HPDE6-E6E7 (cell line): ENCODE results near the gene PCYOX1L.

ENCODE experiments used
- DNase-seq: peaks from one replicate; pipeline ENCODE4 v3.0.0; 2011; ENCODE audit warnings: missing footprints; ENCODE audit errors: extremely low spot score

Gene PCYOX1L

DNA sequence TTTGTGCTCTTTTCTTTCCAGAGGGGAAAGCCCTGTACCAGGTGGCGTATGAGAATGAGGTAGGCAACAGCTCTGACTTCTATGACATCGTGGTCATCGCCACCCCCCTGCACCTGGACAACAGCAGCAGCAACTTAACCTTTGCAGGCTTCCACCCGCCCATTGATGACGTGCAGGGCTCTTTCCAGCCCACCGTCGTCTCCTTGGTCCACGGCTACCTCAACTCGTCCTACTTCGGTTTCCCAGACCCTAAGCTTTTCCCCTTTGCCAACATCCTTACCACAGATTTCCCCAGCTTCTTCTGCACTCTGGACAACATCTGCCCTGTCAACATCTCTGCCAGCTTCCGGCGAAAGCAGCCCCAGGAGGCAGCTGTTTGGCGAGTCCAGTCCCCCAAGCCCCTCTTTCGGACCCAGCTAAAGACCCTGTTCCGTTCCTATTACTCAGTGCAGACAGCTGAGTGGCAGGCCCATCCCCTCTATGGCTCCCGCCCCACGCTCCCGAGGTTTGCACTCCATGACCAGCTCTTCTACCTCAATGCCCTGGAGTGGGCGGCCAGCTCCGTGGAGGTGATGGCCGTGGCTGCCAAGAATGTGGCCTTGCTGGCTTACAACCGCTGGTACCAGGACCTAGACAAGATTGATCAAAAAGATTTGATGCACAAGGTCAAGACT lies 10.3 kb downstream of the PCYOX1L start:
- no peak for DNase-seq

DNA sequence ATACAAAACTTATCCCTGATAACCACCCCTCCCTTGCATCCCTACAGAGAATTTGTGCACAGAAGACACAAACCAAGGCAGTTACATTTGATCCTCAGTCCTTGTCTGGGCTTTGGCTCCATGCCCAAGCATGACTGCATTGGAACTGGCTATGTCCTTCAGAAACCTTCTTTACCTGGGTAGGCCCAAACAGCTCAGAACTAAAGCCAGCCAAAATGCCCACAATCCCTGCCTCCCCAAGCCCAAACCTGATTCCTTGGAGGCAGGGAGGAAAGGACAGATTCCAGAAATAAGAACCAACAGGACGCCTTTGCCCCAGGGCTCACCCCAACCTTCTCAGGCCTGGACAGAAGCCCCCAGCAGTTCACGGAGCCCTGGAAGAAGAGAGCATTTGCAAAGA lies 13.0 kb downstream of the PCYOX1L start:
- no peak for DNase-seq

- peak; percentile 73 for DNase-seq
These were observed 13.6 kb downstream of the PCYOX1L start for GRCh38 chr5:149371296-149371962.

DNA sequence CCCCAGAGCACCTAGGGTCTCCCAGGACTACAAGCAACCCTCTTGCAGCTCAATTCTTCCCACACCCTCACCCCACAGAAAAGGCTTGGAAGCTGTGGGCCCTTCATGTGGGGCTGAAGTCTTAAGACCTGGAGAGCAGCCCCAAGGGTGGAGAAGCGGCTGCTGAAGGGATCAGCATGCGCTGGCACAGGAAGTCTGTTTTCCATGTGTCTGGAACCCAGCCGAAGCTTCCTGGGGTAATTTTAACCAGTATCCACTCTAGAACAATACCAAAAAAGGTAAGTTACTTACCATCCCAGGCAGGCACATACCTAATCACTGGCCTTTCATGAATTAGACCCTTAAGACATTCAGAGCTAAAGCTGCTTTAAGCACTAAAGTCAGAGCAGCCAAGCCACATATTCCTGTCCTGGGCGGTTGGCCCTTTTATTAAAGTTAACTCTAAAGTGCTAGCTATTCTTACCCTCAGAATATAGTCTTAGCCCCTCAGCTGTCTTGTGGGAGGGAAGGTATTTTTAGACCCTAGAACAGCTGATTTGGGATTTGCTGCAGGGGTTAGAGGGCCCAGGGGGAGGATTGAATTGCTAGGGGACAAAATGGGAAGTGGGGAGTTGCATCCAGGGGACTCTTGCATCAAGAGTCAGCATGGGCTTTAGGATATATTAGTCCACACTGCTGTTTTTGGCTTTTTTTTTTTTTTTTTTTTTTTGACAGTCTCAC lies 14.4 kb downstream of the PCYOX1L start:
- DNase-seq = no peak

DNA sequence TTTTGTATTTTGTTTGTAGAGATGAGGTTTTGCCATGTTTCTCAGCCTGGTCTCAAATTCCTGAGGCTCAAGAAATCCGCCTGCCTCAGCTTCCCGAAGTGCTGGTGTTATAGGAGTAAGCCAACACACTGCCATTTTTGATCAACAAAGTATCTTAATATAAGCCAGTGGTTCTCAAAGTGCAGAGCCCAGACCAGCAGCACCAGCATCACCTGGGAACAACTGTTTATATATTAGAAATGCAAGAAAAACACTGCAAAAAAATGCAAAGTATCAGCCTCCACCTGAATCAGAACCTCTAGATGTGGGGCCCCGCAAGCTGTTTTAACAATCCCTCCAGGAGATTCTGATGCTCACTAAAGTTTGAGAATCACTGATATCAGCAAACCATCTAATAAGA lies 15.1 kb downstream of the PCYOX1L start:
- DNase-seq = no peak

- no peak for DNase-seq
These were observed 16.5 kb downstream of the PCYOX1L start for GRCh38 chr5:149374303-149374702.

GRCh38 chr5:149374801-149375200 lies 17.0 kb downstream of the PCYOX1L start:
- no peak for DNase-seq

- DNase-seq = no peak
These were observed 17.6 kb downstream of the PCYOX1L start for GRCh38 chr5:149375434-149375833.

DNA sequence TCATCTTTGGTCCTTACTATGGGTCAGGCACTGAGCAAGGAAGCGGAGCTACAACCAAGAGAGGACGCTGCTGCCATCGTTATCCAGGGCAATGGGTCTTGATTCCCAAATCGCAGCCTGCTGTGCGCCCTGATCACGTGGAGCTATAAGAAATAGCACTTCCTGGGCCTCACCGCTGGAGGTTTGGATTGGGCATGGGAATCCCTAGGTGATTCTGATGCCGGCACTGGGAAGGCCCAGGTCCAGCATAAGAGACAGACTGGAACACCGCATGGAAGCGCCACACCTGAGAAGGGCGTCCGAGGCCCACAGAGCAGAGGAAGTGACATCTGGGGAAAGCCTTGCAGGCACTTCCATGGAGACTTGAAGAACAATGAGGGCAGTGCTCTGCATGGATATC lies 18.3 kb downstream of the PCYOX1L start:
- DNase-seq = no peak

- no peak for DNase-seq
These were observed 19.0 kb downstream of the PCYOX1L start for GRCh38 chr5:149376711-149377447.

GRCh38 chr5:149378241-149378820 lies 20.5 kb downstream of the PCYOX1L start:
- no peak for DNase-seq

- no peak for DNase-seq
These were observed 21.4 kb downstream of the PCYOX1L start, which contains the start of gene IL17B for GRCh38 chr5:149379177-149379761. Gene IL17B (minus strand): TSS chr5:149379292. CDS start chr5:149379225, 67 bp downstream.

GRCh38 chr5:149379818-149380374 lies 22.1 kb downstream of the PCYOX1L start:
- DNase-seq = no peak

GRCh38 chr5:149380466-149381121 lies 22.7 kb downstream of the PCYOX1L start:
- no peak for DNase-seq

- no peak for DNase-seq
These were observed 23.6 kb downstream of the PCYOX1L start for GRCh38 chr5:149381261-149381985.

- peak; percentile 73 for DNase-seq
These were observed 24.1 kb downstream of the PCYOX1L start for GRCh38 chr5:149381986-149382338.

DNA sequence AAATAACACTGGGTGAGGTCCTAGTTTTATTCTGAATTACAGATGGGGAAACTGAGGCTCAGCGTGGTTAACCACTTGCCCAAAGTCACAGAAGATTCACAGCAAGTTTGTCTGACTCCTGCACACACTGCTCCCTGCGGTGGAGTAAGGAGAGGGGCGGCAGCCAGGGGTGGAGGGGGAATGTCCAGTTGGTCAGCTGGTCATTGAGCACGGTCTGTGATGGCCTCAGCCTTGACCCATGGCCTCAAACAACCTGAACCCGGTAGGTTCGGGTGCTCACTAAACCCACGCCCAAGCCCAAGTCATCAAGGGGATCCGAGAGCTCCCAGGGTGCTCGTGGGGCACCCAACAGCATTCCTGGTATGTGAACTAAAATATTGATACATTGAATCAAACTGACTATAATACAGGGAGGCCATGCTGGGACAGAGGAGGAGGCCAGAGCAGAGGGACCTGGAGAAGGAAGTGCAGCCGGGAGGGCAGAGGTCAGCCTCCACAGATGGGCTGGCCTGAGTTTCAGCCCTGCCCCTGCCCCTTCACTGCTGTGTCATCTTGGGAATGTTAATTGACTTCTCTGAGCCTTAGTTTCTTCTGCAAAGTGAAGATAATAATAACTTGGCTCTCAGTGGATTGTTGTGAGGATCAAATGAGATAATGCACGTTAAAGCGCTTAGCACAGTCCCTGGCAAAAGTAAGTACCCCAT lies 24.8 kb downstream of the PCYOX1L start:
- no peak for DNase-seq

DNA sequence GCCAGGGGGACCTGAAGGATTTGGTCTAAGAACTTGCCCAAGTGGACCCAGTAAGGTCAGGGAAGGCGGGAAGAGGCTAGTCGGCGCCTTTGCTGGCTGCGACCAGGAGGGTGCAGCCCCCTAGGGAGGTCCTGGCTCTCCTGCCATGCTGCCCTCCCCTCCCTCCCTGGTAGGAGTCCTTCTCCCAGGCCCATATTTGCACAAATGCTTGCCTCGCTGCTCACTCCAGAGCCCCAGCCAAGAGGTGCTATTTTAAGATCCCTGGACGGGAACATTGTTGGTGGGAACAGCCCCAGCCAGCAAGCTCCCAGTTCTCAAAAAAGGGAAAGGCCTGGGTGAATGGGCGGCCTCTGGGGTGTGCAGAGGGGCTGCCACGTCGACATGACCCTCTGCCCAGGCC lies 25.6 kb downstream of the PCYOX1L start:
- no peak for DNase-seq

DNA sequence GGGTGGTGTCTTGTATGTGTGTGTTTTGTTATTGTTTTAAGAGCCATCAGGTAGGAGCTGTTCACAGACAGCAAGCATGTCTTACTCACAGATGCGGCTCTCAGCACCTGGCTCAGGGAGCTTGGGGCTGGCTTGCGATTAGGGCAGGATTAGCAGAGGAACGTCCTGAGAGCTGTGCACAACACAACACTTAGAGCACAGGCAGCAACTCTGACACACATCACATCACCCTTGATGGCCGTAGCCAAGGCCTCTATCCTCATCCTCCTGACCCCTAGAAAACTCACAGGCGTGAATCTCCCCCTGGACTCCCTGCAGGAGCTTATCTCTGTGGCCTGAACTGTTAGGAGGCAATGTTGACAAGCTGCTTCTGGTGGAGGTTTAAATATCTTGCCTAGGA lies 28.3 kb downstream of the PCYOX1L start:
- no peak for DNase-seq
